ENCODE results near the gene BOLA3. TPM values are rescaled to one million over a fixed set of nuclear protein-coding genes. Genes with fewer than 3 reads are reported as not detected.

The BOLA3 gene
- total and polyA plus RNA-seq, 10 of the 15 experiments (the other 5 are each of a cell fraction or from before 2014, with no cell fraction given), result 62.6 to 300 (median 134) TPM

GRCh38 chr2:74119912-74120825 lies 27.5 kb downstream of the BOLA3 start (continued):
- peak; percentile 73; the same call in 1 of the 2 replicates for TF ChIP-seq ZNF687 (IDR thresholded peaks at IDR 0.05)
- no peak for TF ChIP-seq RAD21 (IDR thresholded peaks at IDR 0.05; ENCODE audit: insufficient read depth, low read depth, low read length)
- TF ChIP-seq TCF12 (IDR thresholded peaks at IDR 0.05; ENCODE audit: low read depth, low read length), result 0 out of 2 replicates have a peak, but pooled peaks have one; percentile 21

- Histone ChIP-seq H3K4me3 (peak overlapping the region; percentile 95; the same call in 1 of the 2 replicates), H3K27ac (ENCODE audit: control insufficient read depth, insufficient read depth) (no peak overlapping the region; the same call in 1 of the 2 replicates), H4K20me1 (ENCODE audit: control insufficient read depth, insufficient read depth) (no peaks in the 10 kb centered on the region), H3K9me3 (replicated peaks; ENCODE audit: control insufficient read depth, insufficient read depth, low read length) (peaks cover 8% of the 10 kb centered on the region; the same call in 2 of the 3 replicates), H3K4me1 (ENCODE audit: control insufficient read depth, insufficient read depth, low read length) (peaks cover 3% of the 10 kb centered on the region; the same call in 1 of the 2 replicates), H3K36me3 (ENCODE audit: control insufficient read depth in 2 of 2, insufficient read depth in 2 of 2, low read length in 1 of 2) (no peaks in the 10 kb centered on the region), H3K4me2 (ENCODE audit: control insufficient read depth, insufficient read depth) (peak overlapping the region; percentile 87), H3K27me3 (replicated peaks in 1 of 2; ENCODE audit: control insufficient read depth in 2 of 2, insufficient read depth in 2 of 2, low read length in 1 of 2) (no peaks in the 10 kb centered on the region), H3K9ac (ENCODE audit: control insufficient read depth, insufficient read depth, low read length) (peak overlapping the region; percentile 80; the same call in 1 of the 2 replicates), H2AFZ (ENCODE audit: control insufficient read depth, low read depth, low read length) (peak overlapping the region; percentile 94), H3K79me2 (ENCODE audit: control insufficient read depth, insufficient read depth, low read length) (no peaks in the 10 kb centered on the region)
- SMC1A ChIA-PET (ENCODE audit: uncharacterized antibody, unreplicated experiment), result interaction anchor here (1.1 to 2.0 kb wide), 2 partner anchors 131 to 211 kb away, joined by 3 to 6 read pairs; no protein-coding TSS in a partner anchor
- CTCF ChIA-PET, result interaction anchor here (0.7 to 3.7 kb wide), 5 partner anchors 28 to 380 kb away, joined by 3 to 29 read pairs (median 3); partner anchors contain the start of gene BOLA3
- RAD21 ChIA-PET (ENCODE audit: unreplicated experiment), result interaction anchor here (2.1 kb wide), 1 partner anchor 292 kb away, joined by 8 read pairs; no protein-coding TSS in a partner anchor
- DNase-seq (ENCODE audit: low read depth, low spot score) (no peak), ATAC-seq (peak; percentile 20), FAIRE-seq (no peak)
- intact Hi-C loops (cut with micrococcal nuclease; ENCODE audit: unreplicated experiment), result no loop called here
- in situ Hi-C loops (cut with MboI), result no loop called here
- no TSS peak for BruUV-seq (replicated peaks)
- TF ChIP-seq CHD4 (IDR thresholded peaks at IDR 0.05) (no peak), CTCF (IDR thresholded peaks at IDR 0.05 in 2 of 3, conservative IDR thresholded peaks at IDR 0.05 in 1 of 3; ENCODE audit: control insufficient read depth in 2 of 3, extremely low read depth in 1 of 3, insufficient read depth in 1 of 3, low read depth in 3 of 3, low read length in 3 of 3) (peak; percentile 9 to 26 (median 11); a peak in 3 of 6 replicates)
- POLR2A ChIA-PET, result no interaction called here
Measured at GRCh38 chr2:74119339-74119738, 28.4 kb downstream of the BOLA3 start.
